ENCODE data around the gene PTGER1. TPM values are rescaled to one million over a fixed set of nuclear protein-coding genes. Genes with fewer than 3 reads are reported as not detected.

Gene PTGER1
- total RNA-seq, 2 donors from 2014 or later, result 3.6 TPM; not detected in 1

DNA sequence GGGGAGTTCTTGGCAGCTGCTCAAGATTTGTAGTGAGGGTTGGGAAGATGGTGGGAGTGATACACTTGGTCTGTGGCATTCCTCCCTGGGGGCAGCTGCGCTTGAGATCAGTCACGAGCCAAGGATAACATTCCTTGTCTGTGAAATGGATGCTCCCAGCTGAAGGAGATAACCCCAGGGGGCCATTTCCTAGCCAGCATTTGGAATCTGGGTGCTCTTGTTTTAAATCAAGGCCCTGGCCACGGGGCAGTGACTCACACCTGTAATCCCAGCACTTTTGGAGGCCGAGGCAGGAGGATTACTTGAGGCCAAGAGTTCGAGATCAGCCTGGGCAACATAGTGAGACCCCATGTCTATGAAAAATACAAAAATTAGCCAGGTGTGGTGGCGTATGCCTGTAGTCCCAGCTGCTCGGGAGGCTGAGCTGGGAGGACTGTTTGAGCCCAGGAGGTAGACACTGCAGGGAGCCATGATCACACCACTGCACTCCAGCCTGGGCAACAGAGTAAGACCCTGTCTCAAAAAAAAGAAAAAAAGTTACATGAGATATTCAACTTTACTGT is 37.5 kb downstream of the PTGER1 start:
- peaks cover 20% of the 10 kb centered on the region for H3K4me1 ChIP-seq
- WGBS, 2 donors, result 91 to 98% methylated on average over 5 to 7 of the region's 7 CpGs
- intact Hi-C loops (cut with DNase I), result no loop called here
- H3K27ac ChIP-seq, result no peak overlapping the region
- TF ChIP-seq, protein P1, sequence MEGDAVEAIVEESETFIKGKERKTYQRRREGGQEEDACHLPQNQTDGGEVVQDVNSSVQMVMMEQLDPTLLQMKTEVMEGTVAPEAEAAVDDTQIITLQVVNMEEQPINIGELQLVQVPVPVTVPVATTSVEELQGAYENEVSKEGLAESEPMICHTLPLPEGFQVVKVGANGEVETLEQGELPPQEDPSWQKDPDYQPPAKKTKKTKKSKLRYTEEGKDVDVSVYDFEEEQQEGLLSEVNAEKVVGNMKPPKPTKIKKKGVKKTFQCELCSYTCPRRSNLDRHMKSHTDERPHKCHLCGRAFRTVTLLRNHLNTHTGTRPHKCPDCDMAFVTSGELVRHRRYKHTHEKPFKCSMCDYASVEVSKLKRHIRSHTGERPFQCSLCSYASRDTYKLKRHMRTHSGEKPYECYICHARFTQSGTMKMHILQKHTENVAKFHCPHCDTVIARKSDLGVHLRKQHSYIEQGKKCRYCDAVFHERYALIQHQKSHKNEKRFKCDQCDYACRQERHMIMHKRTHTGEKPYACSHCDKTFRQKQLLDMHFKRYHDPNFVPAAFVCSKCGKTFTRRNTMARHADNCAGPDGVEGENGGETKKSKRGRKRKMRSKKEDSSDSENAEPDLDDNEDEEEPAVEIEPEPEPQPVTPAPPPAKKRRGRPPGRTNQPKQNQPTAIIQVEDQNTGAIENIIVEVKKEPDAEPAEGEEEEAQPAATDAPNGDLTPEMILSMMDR (IDR thresholded peaks at IDR 0.05), result no peak
- no peak for TF ChIP-seq POLR2A (IDR thresholded peaks at IDR 0.05)
- DNase-seq (no peak), ATAC-seq (no peak)
- no peaks in the 10 kb centered on the region for H3K9me3 ChIP-seq
- peaks cover 0 to 7% of the 10 kb centered on the region in 2 donors for H3K36me3 ChIP-seq (replicated peaks in 1 of 2; ENCODE audit: insufficient read depth in 1 of 2, low read depth in 2 of 2)
- no peaks in the 10 kb centered on the region for H3K27me3 ChIP-seq
- no peak overlapping the region for H3K4me3 ChIP-seq

DNA sequence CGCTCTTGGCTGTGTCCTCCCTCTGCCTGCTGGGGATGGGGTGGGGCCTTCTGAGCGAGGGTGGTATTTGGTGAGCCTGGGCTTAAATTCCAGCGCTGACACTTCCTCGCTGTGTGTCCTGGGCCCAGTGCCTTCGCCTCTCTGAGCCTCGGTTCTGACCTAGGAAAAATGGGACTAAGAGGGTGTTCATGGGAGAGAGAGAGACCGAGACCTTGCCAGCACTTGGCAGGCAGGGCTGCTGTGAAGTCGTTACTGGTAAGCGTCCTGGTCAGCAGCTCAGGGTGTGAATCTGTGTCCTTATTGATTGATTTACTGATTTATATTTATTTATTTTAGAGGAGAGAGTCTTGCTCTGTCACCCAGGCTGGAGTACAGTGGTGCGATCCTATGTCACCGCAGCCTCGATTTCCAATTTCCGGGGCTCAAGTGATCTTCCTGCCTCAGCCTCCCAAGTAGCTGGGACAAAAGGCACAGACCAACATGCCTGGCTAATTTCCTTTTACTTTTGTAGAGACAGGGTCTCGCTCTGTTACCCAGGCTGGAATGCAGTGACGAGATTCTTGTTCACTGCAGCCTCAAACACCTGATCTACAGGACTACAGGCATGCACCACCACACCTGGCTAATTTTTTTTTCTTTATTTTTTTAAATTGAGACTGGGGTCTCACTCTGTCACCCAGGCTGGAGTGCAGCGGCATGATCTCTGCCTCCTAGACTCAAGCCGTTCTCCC is 39.7 kb downstream of the PTGER1 start:
- intact Hi-C loops (cut with DNase I), result no loop called here
- Histone ChIP-seq H3K9me3 (no peaks in the 10 kb centered on the region), H3K27ac (peak overlapping the region in 3 of 4 donors; percentile 67 to 79 (median 69)), H3K4me3 (no peak overlapping the region), H3K27me3 (no peaks in the 10 kb centered on the region), H3K36me3 (replicated peaks in 1 of 2; ENCODE audit: insufficient read depth in 1 of 2, low read depth in 2 of 2) (no peaks in the 10 kb centered on the region), H3K4me1 (peaks cover 32% of the 10 kb centered on the region)
- TF ChIP-seq, protein P1 (IDR thresholded peaks at IDR 0.05), result no peak
- TF ChIP-seq POLR2A (IDR thresholded peaks at IDR 0.05), result no peak
- ATAC-seq, result no peak
- no peak for DNase-seq
- 80% methylated on average over 14 to 17 of the region's 17 CpGs for WGBS, 2 donors

DNA sequence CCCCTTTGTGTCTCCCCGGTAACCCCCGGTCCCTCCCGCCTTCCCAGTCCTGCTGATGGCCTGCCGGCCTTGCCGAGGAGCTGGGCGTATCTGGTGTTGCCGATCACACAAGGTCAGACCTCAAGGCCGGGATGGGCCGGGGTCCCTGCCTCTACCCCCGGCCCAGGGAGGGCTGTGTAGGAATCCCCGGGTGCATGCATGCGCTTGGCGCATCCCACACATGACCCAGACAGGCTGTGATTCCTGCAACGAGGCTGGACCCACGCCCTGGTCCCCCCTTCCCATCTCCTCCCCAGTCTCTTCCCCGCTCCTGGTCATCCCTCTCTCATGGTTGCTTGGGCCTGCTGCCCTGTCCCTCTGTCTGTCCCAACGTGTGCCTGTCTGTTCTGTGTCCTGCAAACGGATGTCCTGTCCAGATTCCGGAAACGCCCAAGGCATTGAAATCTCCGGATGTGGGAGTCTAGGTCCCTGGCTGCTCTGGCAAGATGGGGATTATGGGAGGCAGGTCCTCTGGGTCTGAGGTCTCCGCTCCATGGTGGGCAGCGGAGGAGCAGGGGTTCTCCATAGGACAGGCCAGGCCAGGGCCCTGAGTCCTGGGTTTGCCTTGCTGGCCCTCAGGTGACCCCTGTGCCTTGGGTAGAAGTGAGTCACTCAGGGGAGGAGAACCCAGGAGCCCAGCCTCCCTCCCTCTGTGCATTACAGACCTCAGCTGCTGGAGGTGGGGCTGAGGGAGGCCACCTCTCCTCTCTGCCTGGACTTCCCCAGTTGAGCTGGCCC is 40.4 kb downstream of the PTGER1 start:
- ATAC-seq, result peak; percentile 39
- 56 to 85% methylated on average over 4 to 23 of the region's 23 CpGs for WGBS, 2 donors
- H3K27ac ChIP-seq, result peak overlapping the region in 3 of 4 donors; percentile 67 to 79 (median 69)
- no peaks in the 10 kb centered on the region for H3K9me3 ChIP-seq
- peak; percentile 21 to 60 (median 48) for DNase-seq
- H3K36me3 ChIP-seq (replicated peaks in 1 of 2; ENCODE audit: insufficient read depth in 1 of 2, low read depth in 2 of 2), result no peaks in the 10 kb centered on the region
- no peaks in the 10 kb centered on the region for H3K27me3 ChIP-seq
- TF ChIP-seq, protein P1 (IDR thresholded peaks at IDR 0.05), result no peak
- TF ChIP-seq POLR2A (IDR thresholded peaks at IDR 0.05), result peak in 2 of 3 donors; percentile 20 to 25
- H3K4me3 ChIP-seq, result no peak overlapping the region
- peaks cover 32% of the 10 kb centered on the region for H3K4me1 ChIP-seq
- intact Hi-C loops (cut with DNase I), result no loop called here

DNA sequence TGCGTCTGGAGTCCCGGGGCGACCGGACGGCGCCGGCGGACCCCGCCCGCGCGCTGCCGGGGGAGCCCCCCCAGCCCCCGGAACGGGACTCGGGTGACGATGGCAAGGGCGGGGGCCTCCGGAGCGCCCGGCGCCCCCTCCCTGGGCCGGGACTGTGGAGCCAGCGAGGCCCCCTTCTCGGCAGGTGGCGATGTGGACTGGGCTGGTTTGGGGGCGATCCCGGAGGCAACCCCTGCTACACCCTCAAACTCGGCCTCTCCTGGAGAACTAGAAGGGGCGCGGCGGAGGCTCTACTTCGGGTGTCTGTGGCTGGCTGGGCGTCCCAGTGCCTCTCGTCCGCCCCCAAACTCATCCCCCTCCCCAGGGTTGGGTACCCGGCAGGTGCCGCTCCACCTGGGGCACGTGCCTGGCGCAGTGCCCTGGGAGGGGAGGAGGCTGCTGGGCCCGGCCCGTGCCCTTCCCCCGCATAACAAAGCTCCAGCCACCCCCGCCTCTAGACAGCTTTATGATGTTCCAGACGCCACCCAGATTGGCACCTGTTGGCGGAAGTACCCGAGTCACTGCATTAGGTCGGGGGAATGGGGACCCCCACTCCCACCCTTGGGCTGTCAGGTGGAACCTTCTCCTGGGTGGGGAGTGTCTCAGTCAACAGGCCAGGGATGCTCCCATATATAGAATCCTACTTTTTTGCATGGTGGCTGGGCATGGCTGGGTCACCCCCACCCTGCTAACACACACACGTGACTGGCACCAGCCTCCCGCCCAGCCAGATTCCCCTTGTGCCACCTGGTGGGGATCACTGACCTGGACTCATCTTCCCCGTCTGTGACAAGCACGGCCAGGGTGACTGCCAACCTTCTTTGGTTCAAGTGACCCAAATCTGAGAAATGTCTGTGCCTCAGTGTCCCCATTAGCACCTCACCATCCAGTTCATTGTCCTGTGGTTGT is 41.3 kb downstream of the PTGER1 start:
- intact Hi-C loops (cut with DNase I), result no loop called here
- WGBS, 2 donors, result 1 to 24% methylated on average over 3 to 51 of the region's 52 CpGs
- ATAC-seq (peak; percentile 47), DNase-seq (peak; percentile 40 to 66 (median 54))
- TF ChIP-seq, protein P1 (IDR thresholded peaks at IDR 0.05), result peak in 1 of 7 experiments; percentile 5
- no peak for TF ChIP-seq POLR2A (IDR thresholded peaks at IDR 0.05)
- no peaks in the 10 kb centered on the region for H3K36me3 ChIP-seq (replicated peaks in 1 of 2; ENCODE audit: insufficient read depth in 1 of 2, low read depth in 2 of 2)
- no peaks in the 10 kb centered on the region for H3K9me3 ChIP-seq
- peak overlapping the region; percentile 43 to 79 (median 68) for H3K27ac ChIP-seq
- H3K4me1 ChIP-seq, result peaks cover 32% of the 10 kb centered on the region
- peak overlapping the region; percentile 46 to 70 for H3K4me3 ChIP-seq
- H3K27me3 ChIP-seq, result no peaks in the 10 kb centered on the region
